Ishikawa (cell line): ENCODE results near the gene NSD2.

ENCODE experiments used
- CEBPB ChIP-seq: IDR thresholded peaks from 2 replicates; pipeline ENCODE4 v1.6.1; 2012
- EP300 ChIP-seq: IDR thresholded peaks from 2 replicates; pipeline ENCODE4 v1.6.1; 2012; ENCODE audit warnings: borderline replicate concordance
- TF ChIP-seq, protein P1 (sequence below): IDR thresholded peaks from 2 replicates; pipeline ENCODE4 v1.6.1; 2012; ENCODE audit warnings: low read depth, mild to moderate bottlenecking

DNA sequence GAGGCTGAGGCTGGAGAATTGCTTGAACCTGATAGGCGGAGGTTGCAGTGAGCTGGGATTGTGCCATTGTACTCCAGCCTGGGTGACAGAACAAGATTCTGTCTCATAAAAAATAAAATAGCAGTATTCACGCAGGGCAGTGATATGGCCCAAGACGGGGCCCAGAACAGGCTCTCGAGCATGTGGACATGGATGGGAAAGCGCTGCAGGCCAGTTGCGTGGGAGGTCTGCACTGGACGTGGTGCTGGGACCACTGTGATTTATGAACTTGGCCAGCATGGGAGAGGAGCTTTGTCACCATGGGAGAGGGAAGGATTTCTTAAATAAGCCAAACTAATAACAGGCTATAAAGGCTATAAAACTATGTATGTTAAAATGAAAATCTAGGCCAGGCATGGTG lies 51.6 kb downstream of the NSD2 start:
- TF ChIP-seq EP300 = no peak
- TF ChIP-seq CEBPB = no peak
- TF ChIP-seq, protein P1, sequence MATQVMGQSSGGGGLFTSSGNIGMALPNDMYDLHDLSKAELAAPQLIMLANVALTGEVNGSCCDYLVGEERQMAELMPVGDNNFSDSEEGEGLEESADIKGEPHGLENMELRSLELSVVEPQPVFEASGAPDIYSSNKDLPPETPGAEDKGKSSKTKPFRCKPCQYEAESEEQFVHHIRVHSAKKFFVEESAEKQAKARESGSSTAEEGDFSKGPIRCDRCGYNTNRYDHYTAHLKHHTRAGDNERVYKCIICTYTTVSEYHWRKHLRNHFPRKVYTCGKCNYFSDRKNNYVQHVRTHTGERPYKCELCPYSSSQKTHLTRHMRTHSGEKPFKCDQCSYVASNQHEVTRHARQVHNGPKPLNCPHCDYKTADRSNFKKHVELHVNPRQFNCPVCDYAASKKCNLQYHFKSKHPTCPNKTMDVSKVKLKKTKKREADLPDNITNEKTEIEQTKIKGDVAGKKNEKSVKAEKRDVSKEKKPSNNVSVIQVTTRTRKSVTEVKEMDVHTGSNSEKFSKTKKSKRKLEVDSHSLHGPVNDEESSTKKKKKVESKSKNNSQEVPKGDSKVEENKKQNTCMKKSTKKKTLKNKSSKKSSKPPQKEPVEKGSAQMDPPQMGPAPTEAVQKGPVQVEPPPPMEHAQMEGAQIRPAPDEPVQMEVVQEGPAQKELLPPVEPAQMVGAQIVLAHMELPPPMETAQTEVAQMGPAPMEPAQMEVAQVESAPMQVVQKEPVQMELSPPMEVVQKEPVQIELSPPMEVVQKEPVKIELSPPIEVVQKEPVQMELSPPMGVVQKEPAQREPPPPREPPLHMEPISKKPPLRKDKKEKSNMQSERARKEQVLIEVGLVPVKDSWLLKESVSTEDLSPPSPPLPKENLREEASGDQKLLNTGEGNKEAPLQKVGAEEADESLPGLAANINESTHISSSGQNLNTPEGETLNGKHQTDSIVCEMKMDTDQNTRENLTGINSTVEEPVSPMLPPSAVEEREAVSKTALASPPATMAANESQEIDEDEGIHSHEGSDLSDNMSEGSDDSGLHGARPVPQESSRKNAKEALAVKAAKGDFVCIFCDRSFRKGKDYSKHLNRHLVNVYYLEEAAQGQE = no peak
